ENCODE results near the gene ARL6IP1.
"Not testable (repeated sequence)": the region's sequence is repeated elsewhere in the genome, so short reads cannot be mapped to it uniquely, and the experiment has no call there.

Gene ARL6IP1

DNA sequence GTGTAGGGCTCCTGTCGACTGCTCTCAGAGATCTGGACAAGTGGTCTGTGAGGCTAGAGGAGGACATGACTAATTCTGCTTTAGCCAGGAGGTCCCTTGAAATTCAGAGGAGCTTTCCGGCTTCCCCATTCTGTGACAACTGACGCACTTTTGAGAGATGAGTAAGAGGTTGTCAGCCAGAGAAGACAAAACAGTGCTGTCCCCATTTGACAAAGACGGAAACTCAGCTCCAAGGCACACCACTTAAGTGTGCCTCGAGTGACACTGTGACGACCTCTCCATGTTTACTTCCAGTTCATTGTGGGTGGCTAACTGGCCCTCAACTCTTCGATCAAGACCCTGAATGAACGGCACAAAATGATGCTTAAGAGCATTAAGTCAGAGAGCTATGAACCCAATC, 58.5 kb downstream of the ARL6IP1 start:
- H3K27ac ChIP-seq (ENCODE audit: poor library complexity, severe bottlenecking); ATAC-seq (ENCODE audit: low read depth); DNase-seq (ENCODE audit: low spot score); H3K27me3 ChIP-seq (ENCODE audit: insufficient read depth, poor library complexity, severe bottlenecking); H3K4me1 ChIP-seq (ENCODE audit: insufficient read depth, poor library complexity, severe bottlenecking); H3K4me3 ChIP-seq (ENCODE audit: severe bottlenecking); H3K9me3 ChIP-seq (ENCODE audit: severe bottlenecking); H3K36me3 ChIP-seq (ENCODE audit: low read depth): not testable (repeated sequence)
